Coronary artery (tissue), 2 donors: Measurements from ENCODE around the gene PRDM16.

Experiments used
- DNase-seq: peaks from one replicate; pipeline ENCODE4 v3.0.0-alpha.2; 2017; ENCODE audit warnings: low spot score
- H3K27ac ChIP-seq, 2 donors: fragments of 200-600 bp; sonication (generic); one replicate each; pipeline ENCODE4 v1.5.1; 2016 to 2019
- H3K4me3 ChIP-seq: fragments of 200-600 bp; sonication (generic); 2 replicates; pipeline ENCODE4 v1.5.1; 2016; ENCODE audit warnings: mild to moderate bottlenecking, moderate library complexity
- TF ChIP-seq, protein P1 (sequence below): fragments of 200-600 bp; sonication (generic); IDR thresholded peaks from one replicate; pipeline ENCODE4 v1.5.1; 2019; ENCODE audit warnings: antibody characterized with exemption

Gene PRDM16

DNA sequence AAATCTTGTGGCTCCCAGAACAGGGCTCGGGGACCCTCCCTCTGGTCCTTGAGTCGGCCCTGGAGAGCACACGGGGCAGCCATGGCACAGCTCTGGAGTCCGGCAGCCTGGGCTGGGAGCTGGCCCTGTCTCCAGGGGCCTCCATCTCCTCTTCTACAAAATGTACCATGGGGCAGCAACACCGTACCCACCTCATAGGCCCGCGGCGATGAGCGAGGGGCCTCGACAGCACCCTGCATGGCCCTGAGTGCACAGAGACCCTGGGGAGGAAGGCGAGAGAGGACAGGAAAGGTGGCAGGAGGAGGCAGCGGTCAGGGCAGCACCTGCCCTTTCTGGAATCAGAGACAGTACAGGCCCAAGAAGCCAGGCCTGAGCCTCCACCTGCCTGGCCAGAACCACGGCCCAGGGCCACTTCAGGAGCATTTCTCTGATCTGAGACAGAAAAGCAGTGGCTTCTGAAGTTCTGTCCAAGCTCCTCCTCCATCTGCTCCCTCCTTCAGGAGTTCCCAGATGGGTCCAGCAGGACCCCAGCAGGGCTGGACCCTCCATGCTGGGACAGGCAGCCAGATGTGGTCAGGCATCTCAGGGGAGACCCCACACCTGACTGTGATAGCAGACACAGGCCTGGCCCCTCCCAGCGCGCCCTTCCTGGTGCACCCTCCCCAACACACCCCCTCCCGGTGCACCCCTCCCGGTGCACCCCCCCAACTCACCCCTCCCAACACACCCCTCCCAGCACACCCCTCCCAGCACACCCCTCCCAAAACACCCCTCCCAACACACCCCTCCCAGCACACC lies 309.6 kb downstream of the PRDM16 start:
- H3K4me3 ChIP-seq = no peak overlapping the region
- TF ChIP-seq, protein P1, sequence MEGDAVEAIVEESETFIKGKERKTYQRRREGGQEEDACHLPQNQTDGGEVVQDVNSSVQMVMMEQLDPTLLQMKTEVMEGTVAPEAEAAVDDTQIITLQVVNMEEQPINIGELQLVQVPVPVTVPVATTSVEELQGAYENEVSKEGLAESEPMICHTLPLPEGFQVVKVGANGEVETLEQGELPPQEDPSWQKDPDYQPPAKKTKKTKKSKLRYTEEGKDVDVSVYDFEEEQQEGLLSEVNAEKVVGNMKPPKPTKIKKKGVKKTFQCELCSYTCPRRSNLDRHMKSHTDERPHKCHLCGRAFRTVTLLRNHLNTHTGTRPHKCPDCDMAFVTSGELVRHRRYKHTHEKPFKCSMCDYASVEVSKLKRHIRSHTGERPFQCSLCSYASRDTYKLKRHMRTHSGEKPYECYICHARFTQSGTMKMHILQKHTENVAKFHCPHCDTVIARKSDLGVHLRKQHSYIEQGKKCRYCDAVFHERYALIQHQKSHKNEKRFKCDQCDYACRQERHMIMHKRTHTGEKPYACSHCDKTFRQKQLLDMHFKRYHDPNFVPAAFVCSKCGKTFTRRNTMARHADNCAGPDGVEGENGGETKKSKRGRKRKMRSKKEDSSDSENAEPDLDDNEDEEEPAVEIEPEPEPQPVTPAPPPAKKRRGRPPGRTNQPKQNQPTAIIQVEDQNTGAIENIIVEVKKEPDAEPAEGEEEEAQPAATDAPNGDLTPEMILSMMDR = no peak
- no peak for DNase-seq
- H3K27ac ChIP-seq = peak overlapping the region; percentile 22 to 66

- no peak for DNase-seq
- peak overlapping the region in 1 of 2 donors; percentile 37 for H3K27ac ChIP-seq
- TF ChIP-seq, protein P1 = no peak
- no peak overlapping the region for H3K4me3 ChIP-seq
These were observed 310.9 kb downstream of the PRDM16 start for GRCh38 chr1:3379934-3380333.

DNA sequence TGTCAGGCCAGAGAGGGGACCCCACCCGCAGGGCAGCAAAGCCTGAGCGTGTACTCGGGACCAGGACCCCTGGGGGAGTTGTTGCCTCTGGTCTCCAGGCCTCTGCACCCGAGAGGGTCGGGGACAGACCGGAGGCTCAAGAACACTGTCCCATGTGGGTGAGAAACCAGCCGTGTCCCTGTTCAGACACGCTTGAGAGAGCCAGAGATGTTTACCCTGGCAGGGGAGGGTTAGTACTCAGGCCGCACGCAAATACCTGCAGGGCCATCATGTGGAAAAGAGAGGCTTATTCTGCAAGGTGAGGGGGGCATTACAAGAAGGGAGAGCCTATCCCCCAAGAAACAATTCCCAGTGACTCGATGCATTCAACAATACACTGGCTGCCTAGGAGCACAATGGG lies 311.5 kb downstream of the PRDM16 start:
- H3K27ac ChIP-seq = no peak overlapping the region
- DNase-seq = no peak
- H3K4me3 ChIP-seq = no peak overlapping the region
- TF ChIP-seq, protein P1 = no peak

DNA sequence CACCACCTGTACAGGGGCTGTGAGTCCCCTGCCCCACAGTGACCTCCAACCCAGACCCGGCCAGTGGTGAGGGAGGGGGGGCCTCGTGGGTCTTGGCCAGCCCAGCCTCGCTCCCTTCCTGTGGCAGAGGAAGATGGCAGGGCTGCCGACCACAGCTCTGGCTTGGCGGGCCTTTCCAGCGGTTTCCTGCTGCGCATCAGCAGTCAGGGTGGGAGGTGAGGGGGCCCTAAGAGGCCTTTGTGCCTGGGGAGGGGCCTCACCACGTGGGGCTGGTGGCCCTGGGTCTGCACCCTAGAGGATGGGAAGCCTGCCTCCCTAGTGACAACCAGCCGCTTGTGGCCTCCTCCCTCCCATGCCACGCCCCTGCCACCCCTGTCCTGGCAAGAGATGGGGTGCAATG lies 312.9 kb downstream of the PRDM16 start:
- H3K4me3 ChIP-seq = no peak overlapping the region
- H3K27ac ChIP-seq = no peak overlapping the region
- no peak for DNase-seq
- TF ChIP-seq, protein P1 = no peak

GRCh38 chr1:3382326-3383057 lies 313.5 kb downstream of the PRDM16 start:
- TF ChIP-seq, protein P1 = no peak
- Histone ChIP-seq H3K27ac (no peak overlapping the region), H3K4me3 (no peak overlapping the region)
- no peak for DNase-seq

DNA sequence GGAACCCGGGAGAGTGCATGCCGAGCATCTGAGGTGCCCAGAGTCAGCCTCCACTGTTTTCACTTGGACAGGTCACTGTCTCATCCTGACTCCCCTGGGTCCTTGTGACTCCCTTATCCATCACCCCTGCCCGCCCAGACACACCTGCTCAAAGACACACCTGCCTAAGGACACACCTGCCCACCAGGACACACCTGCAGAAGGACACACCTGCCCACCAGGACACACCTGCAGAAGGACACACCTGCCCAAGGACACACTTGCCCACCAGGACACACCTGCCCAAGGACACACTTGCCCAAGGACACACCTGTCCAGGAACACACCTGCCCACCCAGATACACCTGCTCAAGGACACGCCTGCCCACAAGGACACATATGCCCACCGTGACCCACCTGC lies 314.7 kb downstream of the PRDM16 start:
- H3K4me3 ChIP-seq = no peak overlapping the region
- peak overlapping the region in 1 of 2 donors; percentile 3 for H3K27ac ChIP-seq
- TF ChIP-seq, protein P1 = no peak
- DNase-seq = no peak
